Superior temporal gyrus (tissue), 1 donor: ENCODE measurements around the gene PLSCR4.
A peak's percentile ranks its signal among the peaks of the same experiment; 100 is the strongest.

Experiments used
- DNase-seq: peaks from one replicate; pipeline ENCODE4 v3.0.0-alpha.2; 2016; ENCODE audit errors: extremely low spot score

The PLSCR4 gene

DNA sequence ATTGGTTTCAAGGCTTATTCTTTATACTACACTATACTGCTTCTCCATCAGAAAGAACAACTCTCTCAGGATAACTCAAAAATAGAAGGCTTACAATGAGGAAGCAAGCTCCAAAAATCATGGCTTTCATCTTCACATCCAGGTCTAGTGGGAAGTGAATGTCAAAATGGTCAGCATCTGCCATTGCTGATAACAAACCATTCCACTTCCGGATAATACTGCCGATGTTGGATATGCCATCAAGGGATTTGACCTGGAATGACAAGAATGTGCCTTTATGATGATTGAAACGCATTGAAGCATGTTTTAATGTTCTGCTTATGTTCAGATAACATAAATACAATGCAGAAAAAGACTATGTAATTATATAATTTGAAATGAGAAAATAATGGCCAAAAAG is 55.9 kb downstream of the PLSCR4 start:
- no peak for DNase-seq

DNA sequence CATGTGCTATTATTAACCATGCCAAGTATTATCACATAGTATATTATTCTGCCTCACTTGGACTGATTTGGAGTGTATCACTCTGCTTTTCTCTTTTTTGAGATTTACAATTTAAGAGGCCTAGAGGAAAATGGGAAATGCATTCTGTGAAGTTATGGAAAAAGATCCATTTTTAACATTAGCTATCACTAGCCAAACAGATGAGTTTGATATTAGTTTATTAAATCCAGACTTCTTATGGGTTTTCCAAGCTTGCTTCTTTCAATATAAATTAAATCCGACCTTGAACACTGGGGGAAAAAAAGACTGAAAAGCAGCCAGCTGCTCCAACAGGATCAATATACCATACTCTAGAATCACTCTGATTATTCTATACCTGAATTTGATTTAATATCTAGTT is 59.9 kb downstream of the PLSCR4 start:
- DNase-seq, result no peak

DNA sequence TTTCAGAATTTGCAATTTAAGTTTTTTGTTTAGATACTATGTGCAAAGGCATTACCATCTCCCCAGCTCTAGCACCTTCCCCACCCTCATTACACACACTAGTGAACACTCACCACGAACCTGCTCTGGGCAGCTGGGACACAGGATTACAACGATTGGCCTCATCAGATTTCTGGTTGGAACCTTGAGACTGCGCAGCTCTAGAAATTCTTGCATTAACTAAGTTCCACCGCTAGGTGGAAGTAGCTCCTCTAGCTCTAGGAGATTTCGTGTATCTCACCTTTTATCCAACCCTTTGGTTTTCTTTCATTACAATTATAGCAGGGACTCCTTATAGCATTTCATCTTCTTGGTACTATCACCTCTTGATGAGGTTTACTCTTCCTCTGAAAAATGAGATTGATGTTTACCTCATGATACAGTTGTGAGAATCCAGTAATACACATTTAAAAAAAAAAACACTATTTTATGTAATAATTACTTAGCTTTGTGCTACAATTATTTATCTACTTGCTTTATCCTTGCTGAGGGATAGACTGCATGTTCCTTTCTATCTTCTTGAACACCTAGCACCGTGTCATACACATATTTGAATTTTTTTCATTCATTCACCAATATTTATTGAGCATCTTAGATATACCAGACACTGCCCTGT is 61.3 kb downstream of the PLSCR4 start:
- peak; percentile 80 for DNase-seq

DNA sequence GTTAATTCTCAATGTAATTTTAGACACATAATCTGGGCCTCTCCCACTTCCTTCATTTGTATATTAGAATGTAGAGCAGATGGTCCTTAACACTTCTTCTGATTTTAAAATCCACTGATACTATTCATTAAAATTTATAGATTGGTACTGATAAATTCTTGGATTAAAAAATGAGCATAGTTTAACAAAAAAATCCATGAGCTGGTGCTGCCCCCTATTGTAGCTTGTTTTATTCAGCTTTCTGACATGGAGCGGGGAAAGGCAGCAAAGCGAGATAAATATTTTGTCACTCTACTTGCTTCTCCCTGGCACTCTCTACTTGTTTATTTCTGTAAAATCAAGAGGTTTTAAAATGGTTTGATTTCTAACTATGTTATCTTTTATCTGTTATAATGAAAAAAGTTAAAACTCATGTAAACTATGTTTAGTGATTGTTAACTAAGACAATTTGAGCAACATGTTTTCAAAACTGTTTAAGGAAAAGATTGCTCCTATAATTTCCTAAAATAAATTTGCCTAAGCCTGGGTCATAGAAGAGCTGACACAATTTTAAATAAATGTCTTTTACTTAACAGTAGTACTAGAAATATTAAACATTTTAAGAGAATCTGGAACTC is 63.5 kb downstream of the PLSCR4 start:
- peak; percentile 80 for DNase-seq

DNA sequence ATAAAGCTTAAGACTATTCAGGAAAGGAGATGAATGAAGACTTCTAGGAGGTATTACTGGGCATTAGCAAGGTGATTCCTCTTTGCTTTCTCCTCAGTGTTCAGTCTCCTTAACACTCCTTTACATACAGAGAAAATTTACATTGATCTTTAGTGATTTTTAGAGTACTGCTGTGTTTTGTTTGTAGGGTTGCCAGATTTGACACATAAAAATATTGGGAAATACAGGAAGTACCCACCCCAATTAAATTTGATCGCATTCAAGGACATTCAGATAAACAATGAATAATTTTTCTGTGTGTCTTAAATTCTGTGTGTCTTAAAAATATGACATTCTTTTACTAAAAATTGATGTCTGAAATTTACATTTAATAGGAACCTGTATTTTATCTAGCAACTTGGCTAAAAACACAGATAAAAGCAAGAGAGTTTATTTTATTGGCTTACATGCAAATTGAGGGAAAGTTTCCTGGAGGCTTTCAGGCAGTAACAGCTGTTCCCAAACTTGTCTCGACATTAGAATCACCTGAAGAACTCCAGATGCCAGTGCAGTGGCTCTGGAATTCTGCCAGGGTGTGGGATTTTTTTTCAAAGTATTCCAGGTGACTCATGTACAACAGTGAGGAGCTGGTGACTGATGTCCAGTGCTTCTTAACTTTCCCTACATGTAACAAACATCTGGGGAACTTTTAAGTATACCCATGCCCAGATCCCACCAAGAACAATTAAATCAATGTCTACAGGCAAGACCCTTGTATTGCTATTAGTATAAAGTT is 66.5 kb downstream of the PLSCR4 start:
- no peak for DNase-seq

DNA sequence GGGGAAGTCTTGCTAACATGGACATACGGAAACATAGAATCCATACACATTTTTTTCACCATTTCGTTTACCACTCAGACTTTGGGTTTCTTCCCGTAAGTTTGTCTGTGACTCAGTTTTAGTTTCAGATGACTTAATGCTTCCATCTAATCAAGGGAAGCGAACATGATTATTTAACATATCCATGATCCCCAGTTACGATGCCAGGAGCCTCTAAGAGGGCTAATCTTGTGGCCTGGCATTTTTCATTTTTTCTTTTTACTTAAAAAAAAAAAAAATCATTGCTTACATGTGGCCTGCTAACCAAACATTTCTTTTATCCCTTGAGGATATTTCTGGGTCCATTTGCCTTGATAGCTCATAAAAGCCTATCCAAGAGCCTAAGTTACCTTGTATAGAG is 69.7 kb downstream of the PLSCR4 start:
- no peak for DNase-seq

DNA sequence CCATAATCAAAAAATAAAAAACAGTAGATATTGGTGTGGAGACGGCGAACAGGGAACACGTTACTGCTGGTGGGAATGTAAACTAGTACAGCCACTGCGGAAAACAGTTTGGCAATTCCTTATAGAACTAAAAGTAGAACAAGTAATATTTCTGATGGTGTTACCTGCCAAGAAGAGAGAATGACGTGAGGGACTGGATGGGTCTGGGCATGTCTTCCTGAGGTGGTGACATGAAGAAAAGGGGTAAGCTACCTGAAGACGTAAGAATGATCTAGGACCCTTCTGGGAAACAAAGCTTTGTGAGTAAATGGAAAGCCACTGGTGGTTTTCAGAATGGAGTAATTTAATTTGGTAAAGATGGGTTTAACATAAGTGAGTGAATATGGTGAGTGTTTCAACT is 70.5 kb downstream of the PLSCR4 start:
- no peak for DNase-seq

DNA sequence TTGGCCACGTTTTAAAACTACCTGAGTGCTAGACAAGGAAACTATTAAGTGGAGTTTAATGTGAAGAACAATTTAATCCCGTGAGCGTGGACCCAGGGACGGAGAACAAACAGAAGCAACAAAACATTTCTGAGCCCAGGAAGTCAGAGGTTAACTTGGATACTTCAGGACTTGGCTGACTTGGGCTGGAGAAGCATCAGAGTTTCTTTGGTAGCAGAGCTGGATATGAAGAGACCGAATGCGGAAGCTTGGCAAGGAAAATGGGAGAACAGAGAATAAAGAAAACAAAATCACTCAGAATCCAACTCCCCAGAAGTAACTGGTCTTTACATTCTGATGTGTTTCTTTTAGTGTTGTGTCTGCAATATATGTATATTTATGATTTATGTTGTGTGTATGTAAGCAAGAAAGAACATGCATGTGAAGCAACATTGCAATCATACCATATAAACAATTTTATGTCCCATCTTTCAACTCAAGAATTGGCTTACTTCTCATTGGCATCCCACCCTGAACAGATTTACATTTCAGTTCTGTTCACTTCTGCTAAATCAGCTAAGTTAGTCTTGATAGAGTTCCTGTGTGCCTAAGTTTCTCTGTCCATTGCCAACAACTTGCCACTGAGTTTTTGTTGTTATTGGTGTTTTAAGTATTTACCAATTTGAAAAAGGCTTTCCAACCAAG is 72.8 kb downstream of the PLSCR4 start:
- DNase-seq, result no peak

DNA sequence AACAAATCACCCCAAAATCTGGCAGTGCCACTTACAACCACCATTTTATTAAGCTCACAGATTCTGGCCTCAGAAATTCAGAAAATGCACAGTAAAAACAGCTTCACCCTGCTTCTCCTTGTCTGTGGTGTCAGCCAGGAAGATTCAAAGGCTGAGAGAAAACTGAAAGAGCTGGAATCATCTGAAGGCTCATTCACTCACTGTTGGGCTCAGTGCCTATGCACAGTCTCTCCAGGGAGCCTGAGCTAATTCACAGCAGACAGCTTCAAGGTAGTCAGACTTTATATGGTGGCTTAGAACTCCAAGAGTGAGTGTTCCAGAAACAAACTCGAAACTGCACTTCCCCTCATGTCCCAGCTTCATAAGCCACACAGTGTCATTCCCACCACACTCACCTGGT is 73.4 kb downstream of the PLSCR4 start:
- DNase-seq, result no peak

DNA sequence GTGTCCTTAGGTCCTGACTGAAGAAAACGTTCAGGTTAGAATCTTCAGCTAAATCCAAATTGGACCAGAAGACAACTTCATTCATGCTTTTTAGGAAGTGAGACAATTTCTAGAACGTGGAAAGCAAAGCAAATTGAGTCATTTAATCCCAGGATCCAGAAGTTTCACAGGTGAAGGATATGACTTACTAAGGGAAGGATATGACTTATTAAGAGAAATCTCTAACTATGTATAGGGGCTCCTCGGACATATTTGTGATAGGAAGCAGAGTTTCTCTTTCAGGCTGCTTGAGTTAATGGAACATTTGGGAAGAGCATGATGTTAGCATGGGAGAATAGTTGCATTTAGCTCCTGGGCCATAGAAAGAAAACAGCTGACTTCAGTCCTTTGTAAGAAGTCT is 73.8 kb downstream of the PLSCR4 start:
- DNase-seq, result no peak

DNA sequence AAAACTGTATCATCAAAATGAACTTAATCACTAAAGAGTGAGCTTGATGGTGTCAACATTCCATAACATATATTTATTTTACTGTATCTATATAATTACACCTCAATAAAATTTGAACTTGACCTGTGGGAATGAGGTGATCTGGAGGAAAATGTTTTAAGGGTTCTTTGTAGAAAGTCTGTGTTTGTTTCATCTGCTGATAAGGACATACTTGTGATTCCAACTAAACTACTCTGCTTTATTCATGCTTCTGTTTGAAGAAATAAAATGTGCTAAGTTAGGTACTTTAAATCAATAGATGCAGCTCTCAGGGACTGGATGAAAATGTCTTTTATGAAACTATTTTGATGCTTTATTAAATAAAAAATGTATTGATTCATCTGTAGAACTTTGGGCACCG is 78.3 kb downstream of the PLSCR4 start:
- DNase-seq, result no peak

DNA sequence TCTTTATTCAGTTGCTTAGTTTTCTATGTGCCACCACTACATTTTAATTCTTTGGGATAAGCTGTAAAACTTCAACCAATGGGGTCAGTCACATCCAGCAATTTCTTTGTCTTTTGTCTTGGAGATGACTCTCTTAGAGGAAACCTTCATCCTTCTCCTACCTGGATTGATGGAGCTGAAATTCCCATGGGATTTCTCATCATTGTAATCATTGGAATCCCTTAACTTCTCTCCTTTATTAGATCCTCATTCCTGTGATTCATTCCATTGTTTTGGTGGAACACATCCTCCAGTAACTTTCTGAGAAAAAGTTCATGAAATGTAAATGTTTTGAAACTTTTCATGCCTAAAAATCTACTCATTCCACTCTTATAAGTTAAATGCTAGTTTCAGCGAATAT is 80.3 kb downstream of the PLSCR4 start:
- DNase-seq, result no peak

DNA sequence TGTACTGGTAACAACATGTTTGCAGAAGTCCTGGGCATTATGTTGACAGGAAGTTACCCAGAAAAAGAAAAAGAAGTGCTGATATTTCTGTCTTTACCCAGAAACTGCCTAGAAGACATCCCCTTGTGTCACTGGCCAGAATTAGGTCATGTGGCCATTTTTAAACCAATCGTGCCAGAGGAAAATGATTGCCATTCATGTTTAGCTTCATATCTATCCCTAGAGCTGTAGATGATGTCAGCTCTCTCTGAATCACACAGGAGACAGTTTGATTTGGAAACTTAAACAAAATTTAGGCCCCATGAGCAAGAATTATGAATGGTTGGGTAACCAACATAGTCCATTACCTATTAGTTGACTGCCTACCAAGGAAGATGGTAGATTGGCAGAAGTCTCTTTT is 81.0 kb downstream of the PLSCR4 start:
- DNase-seq, result no peak

DNA sequence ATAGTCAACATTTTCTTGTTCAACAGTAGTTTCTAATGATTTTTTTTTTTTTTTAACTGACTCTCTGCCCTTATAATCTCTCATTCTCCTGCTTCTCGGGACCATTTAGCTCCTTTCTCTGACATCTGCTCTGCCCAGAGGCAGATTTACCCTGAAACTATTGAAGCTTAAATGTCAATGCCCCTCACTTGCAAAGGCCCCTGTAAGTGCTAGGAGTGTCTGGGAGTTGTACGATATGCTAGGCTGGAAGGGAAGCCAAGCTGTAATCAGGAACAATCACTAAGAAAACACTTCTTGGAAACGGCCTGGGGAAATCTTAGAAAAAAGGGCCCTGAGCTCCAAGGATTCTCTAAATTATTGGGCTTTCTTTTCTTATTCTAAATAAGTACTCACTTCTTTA is 84.1 kb downstream of the PLSCR4 start:
- no peak for DNase-seq

DNA sequence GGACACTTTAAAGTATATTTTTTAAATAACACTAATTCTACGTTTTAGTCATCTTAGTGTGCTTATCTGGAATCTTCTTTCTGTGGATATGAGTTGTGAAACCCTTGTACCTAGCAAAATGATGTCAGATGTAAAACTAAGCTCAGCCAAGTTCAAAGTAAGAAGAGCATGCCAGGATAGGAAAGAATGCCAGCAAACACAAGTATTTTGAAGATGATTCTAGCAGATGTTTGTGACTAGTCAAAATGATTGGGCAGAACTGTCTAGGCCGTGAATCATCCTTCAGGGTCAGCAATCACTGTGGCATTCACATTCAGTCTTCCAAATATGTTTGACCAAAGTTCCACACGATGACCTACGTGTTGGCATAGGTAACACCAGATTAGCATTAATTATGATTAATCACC is 84.5 kb downstream of the PLSCR4 start:
- DNase-seq, result no peak

DNA sequence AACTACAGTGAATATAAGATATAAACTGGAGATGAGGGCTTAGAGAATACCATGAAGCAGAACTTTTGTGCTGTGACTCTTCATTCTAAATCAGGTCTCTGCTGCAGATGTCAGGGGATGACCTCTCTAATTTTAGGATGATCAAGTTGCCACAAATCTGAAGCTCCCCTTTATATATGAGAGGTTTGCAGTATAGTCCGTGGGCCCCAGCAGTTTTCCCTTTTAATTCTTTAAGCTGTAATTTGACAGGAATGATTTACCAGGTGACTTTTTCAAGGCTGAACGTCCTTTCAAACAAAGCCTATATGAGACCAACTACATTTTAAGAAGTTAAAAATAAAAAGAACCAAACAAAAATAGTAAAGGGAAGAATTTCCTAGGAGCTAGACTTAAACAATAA is 85.0 kb downstream of the PLSCR4 start:
- no peak for DNase-seq

DNA sequence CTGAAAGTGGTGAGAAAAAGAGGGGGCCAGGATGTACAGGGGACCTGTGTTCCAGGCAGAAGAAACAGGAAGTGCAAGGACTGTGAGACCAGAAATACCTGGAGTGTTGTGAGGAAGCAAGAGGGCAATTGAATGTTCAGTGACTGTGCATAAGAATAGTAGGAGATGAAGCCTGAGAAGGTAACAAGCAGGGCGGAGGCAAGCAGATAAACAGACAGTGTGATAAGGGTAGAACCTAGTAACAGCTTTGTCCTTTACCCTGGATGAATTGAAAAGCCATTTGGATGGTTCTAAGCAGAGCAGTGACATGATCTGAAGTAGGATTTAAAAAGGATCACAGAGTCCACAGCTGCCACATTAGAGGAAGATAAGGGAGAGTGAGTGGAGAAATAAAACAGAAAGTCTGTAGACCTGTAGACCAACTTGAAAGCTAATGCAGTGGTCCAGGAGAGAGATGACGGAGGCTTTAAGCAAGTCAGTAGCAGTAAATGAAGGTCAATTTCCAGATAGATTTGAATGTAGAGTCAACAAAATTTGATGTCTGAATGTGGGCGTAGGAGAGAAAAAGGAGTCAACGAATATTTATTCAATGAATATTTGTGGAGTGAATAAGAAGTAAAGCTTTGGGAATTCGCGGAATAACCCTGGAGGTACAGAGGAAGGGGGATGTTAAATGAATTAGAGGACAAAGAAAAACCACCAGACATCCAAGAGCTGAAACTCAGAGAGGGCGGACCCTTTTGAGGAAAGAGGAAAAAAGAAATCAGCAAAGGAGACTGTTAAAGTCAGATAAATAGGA is 85.7 kb downstream of the PLSCR4 start:
- DNase-seq, result no peak

DNA sequence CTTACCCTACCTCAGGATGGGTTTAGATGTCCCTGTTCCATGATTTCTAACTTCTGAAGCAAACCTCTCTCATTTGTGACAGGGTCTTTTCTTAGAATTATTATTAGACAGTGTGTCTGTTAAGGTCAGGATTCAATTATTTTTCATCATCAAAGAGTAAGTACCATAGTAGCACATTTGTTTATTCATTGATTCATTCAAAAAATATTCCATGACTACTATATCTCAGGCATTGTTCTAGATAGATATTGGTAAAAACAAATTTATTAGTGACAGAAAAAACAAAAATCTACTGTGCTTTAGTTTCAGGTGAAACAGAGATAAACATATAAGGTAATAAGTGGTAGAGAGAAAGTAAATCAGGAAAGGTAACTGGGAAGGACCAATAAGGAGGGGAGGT is 86.4 kb downstream of the PLSCR4 start:
- no peak for DNase-seq

DNA sequence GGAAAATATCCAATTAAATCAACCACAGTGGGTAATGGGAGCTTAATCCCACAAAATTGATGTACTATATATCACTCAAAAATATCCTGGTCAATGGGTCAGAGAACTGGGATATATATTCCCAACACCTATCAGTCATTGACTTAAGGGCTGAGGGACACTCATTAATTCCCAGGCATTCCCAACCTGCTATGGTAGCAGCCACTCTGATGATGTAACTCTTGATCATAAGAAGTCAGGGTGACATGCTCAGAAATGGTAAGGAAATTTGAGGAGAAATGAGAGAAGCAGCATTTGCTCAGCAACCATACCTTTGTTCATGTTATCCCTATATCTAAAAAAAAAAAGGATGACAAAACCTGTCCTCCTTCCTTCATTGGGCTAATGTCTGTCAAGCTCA is 86.8 kb downstream of the PLSCR4 start:
- no peak for DNase-seq

DNA sequence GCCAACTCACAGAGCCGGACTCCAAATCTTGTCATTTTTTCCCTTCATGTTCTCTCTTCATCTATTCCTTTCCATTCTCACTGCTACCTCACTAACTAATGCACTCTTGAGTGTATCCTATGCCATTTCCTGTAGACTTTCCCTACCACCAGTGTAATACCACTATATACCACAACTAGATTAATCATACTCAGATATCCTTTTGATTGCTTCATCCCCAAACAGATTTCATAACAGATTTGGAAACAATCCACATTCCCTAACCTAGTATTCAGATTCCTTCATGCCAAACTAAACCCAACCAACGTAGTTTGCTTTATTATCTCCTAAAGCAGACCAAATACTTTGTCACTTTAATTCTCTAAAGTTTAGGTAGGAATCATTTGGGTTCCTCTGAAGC is 87.3 kb downstream of the PLSCR4 start:
- DNase-seq, result no peak

DNA sequence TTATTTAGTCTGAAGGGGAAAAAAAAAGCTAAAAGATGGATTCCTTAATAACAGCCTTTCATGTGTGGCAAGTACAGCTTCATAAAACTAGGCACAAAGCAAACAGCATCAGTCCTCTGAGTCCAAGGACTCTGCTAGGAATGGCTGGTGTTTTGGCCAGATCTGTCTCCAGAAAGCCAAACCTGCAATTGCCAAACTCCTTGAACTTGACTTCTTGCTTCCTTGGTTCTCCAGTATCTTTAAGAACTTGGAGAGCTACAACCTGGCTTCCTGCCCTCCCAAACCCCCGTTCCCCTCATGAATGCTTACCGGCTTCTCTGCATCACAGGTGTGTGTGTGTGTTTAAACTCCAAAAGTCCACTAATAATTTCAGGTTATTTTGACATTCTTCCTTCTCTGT is 88.3 kb downstream of the PLSCR4 start:
- no peak for DNase-seq

DNA sequence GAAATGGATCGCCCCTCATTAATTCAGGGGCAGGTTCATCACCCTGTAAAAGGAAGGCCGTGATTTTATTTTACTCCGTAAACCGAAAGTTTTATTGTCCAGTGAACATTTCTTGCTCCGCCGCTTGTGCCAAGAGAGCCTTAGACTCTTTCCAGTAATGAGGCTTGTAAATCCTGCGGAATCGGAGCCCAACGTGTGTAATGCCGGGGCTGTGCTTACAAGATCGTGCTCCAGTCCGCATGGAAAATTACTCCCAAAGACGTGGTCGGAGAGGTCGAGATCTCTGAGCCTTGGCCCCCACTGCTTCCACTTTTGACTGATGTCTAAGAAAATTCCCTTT is 89.3 kb downstream of the PLSCR4 start:
- peak; percentile 61 for DNase-seq
